SU-DHL-6 (cell line): ENCODE results near the gene MKKS.

ENCODE experiments used
- H2AFZ ChIP-seq: fragments of 200-600 bp; sonication (generic); 2 replicates; pipeline ENCODE4 v1.6.1; 2014; ENCODE audit warnings: low read depth, mild to moderate bottlenecking, moderate library complexity, mixed read lengths, antibody characterized with exemption, low read length; ENCODE audit not compliant: severe bottlenecking
- H3F3A ChIP-seq: fragments of 200-600 bp; shearing (Covaris generic); 2 replicates; pipeline ENCODE4 v1.6.0; 2016; ENCODE audit warnings: antibody characterized with exemption, mild to moderate bottlenecking; ENCODE audit not compliant: insufficient read depth
- H3K27ac ChIP-seq: fragments of 200-600 bp; sonication (generic); 2 replicates; pipeline ENCODE4 v1.5.1; 2016; ENCODE audit warnings: low read depth, mild to moderate bottlenecking, low read length, moderate library complexity, mixed read lengths
- H3K27me3 ChIP-seq: fragments of 200-600 bp; sonication (generic), shearing (Covaris generic); 2 replicates; pipeline ENCODE4 v1.6.0; 2014; ENCODE audit warnings: mild to moderate bottlenecking, low read length
- H3K36me3 ChIP-seq: fragments of 200-600 bp; sonication (generic); 2 replicates; pipeline ENCODE4 v1.6.1; 2014; ENCODE audit warnings: mild to moderate bottlenecking, low read length, mixed read lengths
- H3K4me2 ChIP-seq: fragments of 300-600, 200-600 bp; shearing (Covaris generic), sonication (generic); 2 replicates; pipeline ENCODE4 v1.6.0; 2014; ENCODE audit warnings: low read length, low read depth, mild to moderate bottlenecking; ENCODE audit not compliant: poor library complexity, severe bottlenecking
- H3K4me3 ChIP-seq: fragments of 200-600 bp; sonication (generic); 2 replicates; pipeline ENCODE4 v1.5.1; 2014; ENCODE audit warnings: antibody characterized with exemption, low read length, mild to moderate bottlenecking, mixed read lengths; ENCODE audit not compliant: insufficient read depth, poor library complexity, severe bottlenecking
- H3K79me2 ChIP-seq: fragments of 200-600 bp; sonication (generic); 2 replicates; pipeline ENCODE4 v1.6.1; 2014; ENCODE audit warnings: mild to moderate bottlenecking, low read length, moderate library complexity; ENCODE audit not compliant: insufficient read depth
- H3K9ac ChIP-seq: fragments of 200-600 bp; sonication (generic); 2 replicates; pipeline ENCODE4 v1.7.0; 2014; ENCODE audit warnings: mild to moderate bottlenecking, low read length
- H3K9me2 ChIP-seq: fragments of 200-600 bp; sonication (generic); replicated peaks from 2 replicates; pipeline ENCODE4 v1.6.1; 2014; ENCODE audit warnings: low read length; ENCODE audit not compliant: insufficient read depth
- H3K9me3 ChIP-seq: fragments of 200-600 bp; sonication (generic); 2 replicates; pipeline ENCODE4 v1.6.1; 2014; ENCODE audit warnings: low read length, mixed read lengths; ENCODE audit not compliant: insufficient read depth
- H4K20me1 ChIP-seq: fragments of 200-600 bp; sonication (generic); 2 replicates; pipeline ENCODE4 v1.6.1; 2014; ENCODE audit warnings: low read depth, mild to moderate bottlenecking, antibody characterized with exemption, low read length, moderate library complexity, mixed read lengths
- CTCF ChIP-seq: fragments of 200-600 bp; sonication (generic); IDR thresholded peaks from one replicate; pipeline ENCODE4 v1.5.1; 2017; ENCODE audit warnings: antibody characterized with exemption, mild to moderate bottlenecking, low read length, moderate library complexity; ENCODE audit not compliant: insufficient read depth, poor library complexity, severe bottlenecking
- EZH2phosphoT487 ChIP-seq: fragments of 200-600 bp; sonication (generic), shearing (Covaris generic); conservative IDR thresholded peaks from 2 replicates; pipeline ENCODE4 v1.6.1; 2018; ENCODE audit warnings: mild to moderate bottlenecking, antibody characterized with exemption, low read length, moderate library complexity, mixed read lengths

Gene MKKS

DNA sequence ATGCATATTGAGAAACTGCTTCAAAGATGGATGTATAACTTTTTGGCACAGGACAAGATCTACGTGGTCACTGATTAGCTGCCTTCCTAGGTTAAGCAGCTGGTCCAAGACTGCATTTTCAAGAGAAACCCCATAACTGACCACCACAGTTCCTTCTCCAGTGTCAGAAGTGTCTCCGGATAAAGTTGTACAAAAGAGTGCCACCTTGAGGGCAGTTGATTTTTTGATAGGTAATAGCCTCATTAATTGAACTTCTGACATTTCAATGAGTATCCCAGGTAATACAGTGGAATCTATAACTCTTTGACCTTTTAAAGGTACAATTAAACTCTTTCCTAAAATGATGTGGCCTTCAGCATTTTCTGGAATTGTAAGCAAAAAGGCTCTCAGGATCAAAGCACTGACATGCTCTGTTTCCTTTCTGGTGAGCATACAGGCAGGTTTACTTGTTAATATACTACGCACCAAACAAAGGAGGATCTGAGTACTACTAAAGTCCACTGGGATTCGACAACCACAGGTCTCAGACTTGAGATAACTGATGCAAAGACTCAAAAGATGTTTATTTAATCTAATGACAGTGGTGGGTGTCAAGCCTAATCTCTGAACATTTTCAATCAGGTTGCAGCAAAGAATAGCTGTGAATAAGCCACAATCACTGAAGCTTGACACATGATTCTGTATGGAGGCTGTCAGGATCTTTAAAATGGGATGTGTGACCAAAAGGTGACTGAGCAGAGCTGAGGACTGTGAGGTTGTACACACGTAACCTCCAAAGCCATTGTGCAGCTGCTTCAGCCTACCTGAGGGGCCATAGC is 21.2 kb downstream of the MKKS start:
- Histone ChIP-seq H3K4me2 (no peak overlapping the region), H3K79me2 (no peaks in the 10 kb centered on the region), H3K9ac (no peak overlapping the region), H2AFZ (no peak overlapping the region), H3K36me3 (peaks cover 10% of the 10 kb centered on the region; the same call in 1 of the 2 replicates), H3K9me2 (no peaks in the 10 kb centered on the region), H3K4me3 (no peak overlapping the region), H3K27me3 (no peaks in the 10 kb centered on the region), H3K27ac (no peak overlapping the region), H3K9me3 (no peaks in the 10 kb centered on the region), H3F3A (no peaks in the 10 kb centered on the region), H4K20me1 (no peaks in the 10 kb centered on the region)
- no peak for TF ChIP-seq CTCF
- TF ChIP-seq EZH2phosphoT487, result no peak

- H3K4me2 ChIP-seq, result no peak overlapping the region
- no peak overlapping the region for H3K4me3 ChIP-seq
- no peaks in the 10 kb centered on the region for H3F3A ChIP-seq
- H3K9me3 ChIP-seq, result no peaks in the 10 kb centered on the region
- peaks cover 10% of the 10 kb centered on the region; the same call in 1 of the 2 replicates for H3K36me3 ChIP-seq
- H3K9me2 ChIP-seq, result no peaks in the 10 kb centered on the region
- H3K27me3 ChIP-seq, result no peaks in the 10 kb centered on the region
- no peak overlapping the region for H3K9ac ChIP-seq
- no peaks in the 10 kb centered on the region for H3K79me2 ChIP-seq
- H4K20me1 ChIP-seq, result no peaks in the 10 kb centered on the region
- no peak overlapping the region for H3K27ac ChIP-seq
- H2AFZ ChIP-seq, result no peak overlapping the region
- TF ChIP-seq CTCF, result no peak
- TF ChIP-seq EZH2phosphoT487, result no peak
Observed at GRCh38 chr20:10411673-10412072, 22.3 kb downstream of the MKKS start.

GRCh38 chr20:10408108-10408813 is 25.8 kb downstream of the MKKS start:
- no peak overlapping the region for H3K4me3 ChIP-seq

More at GRCh38 chr20:10408108-10408813, 25.8 kb downstream of the MKKS start:
- no peaks in the 10 kb centered on the region for H3K27me3 ChIP-seq
- H2AFZ ChIP-seq, result no peak overlapping the region
- H3K27ac ChIP-seq, result no peak overlapping the region
- H3K36me3 ChIP-seq, result peaks cover 7% of the 10 kb centered on the region; the same call in 1 of the 2 replicates
- no peak overlapping the region for H3K9ac ChIP-seq
- no peaks in the 10 kb centered on the region for H3K9me2 ChIP-seq
- no peaks in the 10 kb centered on the region for H3K79me2 ChIP-seq
- no peaks in the 10 kb centered on the region for H3F3A ChIP-seq
- TF ChIP-seq CTCF, result no peak
- TF ChIP-seq EZH2phosphoT487, result no peak
- H3K9me3 ChIP-seq, result no peaks in the 10 kb centered on the region
- H4K20me1 ChIP-seq, result no peaks in the 10 kb centered on the region
- no peak overlapping the region for H3K4me2 ChIP-seq
